Measurements from ENCODE around the gene CHST14. TPM values are rescaled to one million over a fixed set of nuclear protein-coding genes. Genes with fewer than 3 reads are reported as not detected.

Gene CHST14
- total and polyA plus RNA-seq, 2 of the 8 experiments (the other 6 are each of a cell fraction or from before 2014, with no cell fraction given), result 13.4 to 20.3 TPM

- no peak for TF ChIP-seq ATF2 (IDR thresholded peaks at IDR 0.05; ENCODE audit: low read length)
- TF ChIP-seq SIN3A (conservative IDR thresholded peaks at IDR 0.05 in 1 of 2, IDR thresholded peaks at IDR 0.05 in 1 of 2; ENCODE audit: low read depth in 1 of 2, low read length in 2 of 2), result no peak
Measured at GRCh38 chr15:40464595-40465185, 6.1 kb upstream of the CHST14 start (continued).
